Stimulated activated CD4-positive, alpha-beta T cell treated with anti-CD3 and anti-CD28 coated beads, TNF-alpha, amount 100 ng/mL, for 1 hour (primary cell): ENCODE data around the gene GALNT15.

ENCODE experiments used
- DNase-seq, 3 donors: peaks; one replicate each; pipeline ENCODE4 v3.0.0-alpha.2; 2020; ENCODE audit warnings: low read depth in 3 of 3, low spot score in 1 of 3

Gene GALNT15

DNA sequence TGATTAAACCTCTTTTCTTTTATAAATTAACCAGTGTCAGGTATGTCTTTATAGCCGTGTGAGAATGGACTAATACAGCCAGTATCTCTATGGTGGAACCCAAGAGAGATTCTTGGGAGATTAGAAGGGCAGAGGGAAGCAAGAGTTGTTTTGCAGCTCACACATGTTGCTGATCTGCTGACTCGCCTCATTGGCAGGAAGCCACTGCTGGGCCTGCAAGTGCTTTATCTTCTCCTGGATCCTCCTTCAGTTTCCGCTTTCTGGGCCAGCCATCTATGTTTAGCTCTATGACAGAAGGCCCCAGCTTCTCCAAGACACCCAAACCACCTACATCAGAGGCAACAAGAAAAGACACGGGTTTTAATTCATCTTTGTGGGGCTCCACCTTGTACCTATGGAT lies 23.4 kb upstream of the GALNT15 start:
- DNase-seq: no peak

DNA sequence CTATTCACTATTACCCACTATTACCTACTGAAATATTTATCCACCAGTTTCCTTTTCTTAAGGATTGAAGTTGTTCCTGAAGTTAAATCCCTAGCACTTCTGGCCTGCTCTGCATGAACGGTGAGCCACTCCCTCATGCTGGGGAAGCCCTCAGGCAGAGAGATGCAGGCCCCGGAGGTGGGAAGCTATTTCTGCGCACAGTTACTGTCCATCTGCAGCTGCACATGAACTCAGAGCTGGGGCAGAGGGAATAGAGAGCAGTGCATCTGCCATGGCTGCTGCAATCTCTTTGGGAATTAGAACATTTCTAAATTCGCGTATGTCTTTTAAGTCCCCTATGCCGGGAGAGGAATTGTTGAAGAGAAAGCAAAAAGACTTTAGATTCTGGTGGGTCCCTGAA lies 6.3 kb upstream of the GALNT15 start:
- DNase-seq: no peak

DNA sequence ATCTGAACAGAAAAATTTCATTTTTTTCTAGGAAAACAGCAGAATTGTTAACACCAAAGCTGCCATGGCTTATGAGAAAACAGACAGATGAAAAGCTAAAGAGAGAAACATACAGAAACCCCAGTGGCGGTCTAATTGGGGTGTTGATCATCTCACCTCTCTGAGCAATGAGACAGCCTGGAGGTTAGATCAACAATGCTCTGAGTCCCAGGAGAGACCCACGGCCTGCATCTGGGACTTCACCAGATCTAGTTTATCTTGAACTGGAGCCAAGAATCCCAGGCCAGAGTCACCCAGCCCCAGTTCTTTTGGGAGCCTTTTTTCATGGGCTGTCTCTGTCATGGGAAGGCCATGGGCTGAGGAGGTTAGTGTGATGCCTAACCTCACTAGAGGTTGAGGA lies 3.5 kb upstream of the GALNT15 start:
- DNase-seq: no peak

DNA sequence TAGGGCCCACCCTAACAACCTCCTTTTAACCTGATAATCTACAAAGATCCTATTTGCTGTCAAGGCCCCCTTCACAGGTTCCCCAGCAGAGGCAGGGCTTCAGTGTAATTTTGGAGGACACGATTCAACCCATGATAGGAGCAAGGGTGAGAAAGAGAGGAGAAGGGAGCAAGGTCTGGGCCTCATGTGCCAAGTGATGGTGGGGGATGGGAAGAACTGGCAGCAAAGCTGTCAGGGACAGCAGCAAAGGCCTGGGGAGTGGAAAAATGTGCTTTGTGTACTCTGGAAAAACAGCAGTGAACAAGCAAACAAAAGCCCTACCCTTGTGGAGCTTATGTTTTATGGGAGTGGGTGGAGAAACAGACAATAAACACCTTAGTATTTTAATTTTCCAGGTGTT lies 2.7 kb upstream of the GALNT15 start:
- no peak for DNase-seq

- no peak for DNase-seq
These were observed 1.0 kb upstream of the GALNT15 start for GRCh38 chr3:16173283-16174025.

DNA sequence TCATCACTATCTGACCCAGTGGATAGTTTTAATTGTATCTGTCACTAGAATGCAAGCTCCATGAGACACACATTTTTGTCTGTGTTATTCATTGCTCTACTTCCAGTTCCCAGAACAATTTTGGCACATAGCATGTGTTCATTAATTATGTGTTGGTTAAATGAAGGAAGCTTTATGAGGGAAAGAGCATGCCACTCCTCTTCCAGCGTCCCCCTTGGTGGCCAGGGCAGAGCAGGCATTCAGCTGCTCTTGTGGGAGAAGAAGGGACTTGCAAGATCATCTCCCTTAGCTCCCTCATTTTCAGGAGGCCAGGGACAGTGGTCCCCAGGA lies 489 bp upstream of the GALNT15 start:
- no peak for DNase-seq

DNA sequence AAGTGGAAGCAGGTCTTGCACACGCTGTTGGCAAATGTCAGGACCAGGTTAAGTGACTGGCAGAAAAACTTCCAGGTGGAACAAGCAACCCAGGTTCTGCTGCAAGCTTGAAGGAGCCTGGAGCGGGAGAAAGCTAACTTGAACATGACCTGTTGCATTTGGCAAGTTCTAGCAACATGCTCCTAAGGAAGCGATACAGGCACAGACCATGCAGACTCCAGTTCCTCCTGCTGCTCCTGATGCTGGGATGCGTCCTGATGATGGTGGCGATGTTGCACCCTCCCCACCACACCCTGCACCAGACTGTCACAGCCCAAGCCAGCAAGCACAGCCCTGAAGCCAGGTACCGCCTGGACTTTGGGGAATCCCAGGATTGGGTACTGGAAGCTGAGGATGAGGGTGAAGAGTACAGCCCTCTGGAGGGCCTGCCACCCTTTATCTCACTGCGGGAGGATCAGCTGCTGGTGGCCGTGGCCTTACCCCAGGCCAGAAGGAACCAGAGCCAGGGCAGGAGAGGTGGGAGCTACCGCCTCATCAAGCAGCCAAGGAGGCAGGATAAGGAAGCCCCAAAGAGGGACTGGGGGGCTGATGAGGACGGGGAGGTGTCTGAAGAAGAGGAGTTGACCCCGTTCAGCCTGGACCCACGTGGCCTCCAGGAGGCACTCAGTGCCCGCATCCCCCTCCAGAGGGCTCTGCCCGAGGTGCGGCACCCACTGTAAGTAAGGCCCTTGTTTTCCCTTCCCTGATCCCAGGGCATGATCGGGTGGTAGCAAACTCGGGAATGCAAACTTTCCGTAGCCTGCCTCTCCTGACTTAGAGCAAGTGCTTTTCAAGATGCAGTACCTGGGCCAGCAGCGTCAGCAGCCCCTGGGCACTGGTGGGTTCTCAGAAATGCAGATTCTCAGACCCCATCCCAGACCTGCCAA lies 759 bp downstream of the GALNT15 start:
- no peak for DNase-seq

- no peak for DNase-seq
These were observed 2.0 kb downstream of the GALNT15 start for GRCh38 chr3:16176391-16177030.

- no peak for DNase-seq
These were observed 2.9 kb downstream of the GALNT15 start for GRCh38 chr3:16177382-16177781.

DNA sequence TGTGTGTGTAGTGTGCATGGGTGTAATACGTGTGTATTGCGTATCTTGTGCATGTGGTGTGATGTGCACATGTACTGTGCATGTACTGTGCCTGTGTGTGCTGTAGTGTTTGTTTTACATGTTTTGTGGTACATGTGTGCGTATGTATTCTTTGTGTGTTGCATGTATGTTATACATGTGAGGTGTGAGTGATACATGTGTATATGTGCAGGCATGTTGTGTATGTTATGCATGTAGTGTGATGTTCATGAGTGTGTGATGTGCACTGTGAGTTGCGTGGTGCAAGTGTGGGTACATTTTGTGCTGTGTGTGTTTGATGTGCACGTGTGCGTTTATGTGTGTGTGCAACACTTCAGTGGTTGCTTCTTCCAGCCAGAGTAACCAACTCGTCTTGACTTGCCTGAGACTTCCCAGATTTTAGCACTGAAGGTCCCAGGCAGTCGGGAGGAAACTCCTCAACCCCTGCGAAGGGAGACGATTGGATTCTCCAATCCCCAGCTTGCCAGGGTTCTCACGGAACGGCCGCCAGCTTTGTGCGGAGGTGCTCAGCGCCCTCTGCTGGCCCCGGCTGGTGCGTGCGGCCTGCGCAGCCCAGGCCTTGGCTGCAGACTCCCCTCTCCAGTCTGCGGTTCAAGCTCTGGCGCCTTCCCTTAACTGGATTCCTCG lies 3.6 kb downstream of the GALNT15 start:
- DNase-seq: peak in 2 of 3 donors; percentile 5 to 58

DNA sequence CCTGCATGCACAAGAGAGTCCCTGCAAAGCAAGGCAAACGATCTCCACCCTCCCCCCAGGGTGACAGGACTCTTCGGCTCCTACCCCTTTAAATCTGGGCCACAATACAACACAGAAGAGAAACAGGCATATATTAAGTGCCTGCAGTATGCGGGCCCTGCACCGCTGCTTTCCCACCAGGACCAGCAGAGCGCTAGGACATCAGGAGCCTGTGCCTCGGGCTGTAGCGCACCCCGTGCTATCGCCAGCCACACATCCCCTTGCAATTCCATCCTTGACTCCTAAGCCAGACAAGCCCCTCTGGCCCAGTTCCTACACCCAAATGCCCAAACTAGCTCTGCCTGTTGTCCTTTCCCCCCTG lies 4.1 kb downstream of the GALNT15 start:
- no peak for DNase-seq

DNA sequence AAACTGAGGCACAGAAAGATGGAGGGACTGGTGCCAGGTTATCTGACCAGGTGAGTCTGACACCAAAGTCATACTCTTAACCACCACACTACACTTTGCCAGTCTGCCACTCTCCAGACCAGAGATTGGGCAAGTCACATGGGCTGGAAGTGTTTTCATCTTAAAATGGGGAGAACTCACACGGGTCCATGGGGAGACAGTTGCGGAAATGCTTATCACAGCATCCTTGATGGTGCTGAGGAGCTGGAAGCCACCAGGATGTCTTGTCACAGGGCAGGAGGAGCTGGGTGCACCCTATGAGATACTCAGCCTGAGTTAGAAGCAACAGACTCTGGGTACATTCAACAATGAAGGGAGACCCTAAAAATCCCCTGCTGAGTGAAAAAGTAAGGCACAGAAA lies 4.8 kb downstream of the GALNT15 start:
- DNase-seq: no peak

- no peak for DNase-seq
These were observed 5.6 kb downstream of the GALNT15 start for GRCh38 chr3:16179771-16180736.

DNA sequence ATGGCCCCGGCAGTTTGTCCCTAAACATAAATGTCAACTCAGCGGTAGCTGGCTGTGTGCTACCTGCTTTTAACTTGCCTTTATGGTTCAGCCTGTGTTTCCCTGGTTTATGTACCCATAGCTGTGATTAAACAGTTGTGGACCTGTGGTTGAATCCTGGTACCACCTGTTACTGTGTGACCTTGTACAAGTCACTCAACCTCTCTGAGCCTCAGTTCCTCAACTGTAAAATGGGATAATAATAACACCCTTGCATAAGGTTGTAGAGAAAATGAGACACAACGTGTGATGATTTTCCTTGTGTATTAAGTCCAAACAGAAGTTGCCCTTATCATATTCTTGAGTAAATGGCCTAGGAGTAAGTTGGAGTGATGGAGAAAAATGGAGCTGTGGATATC lies 6.3 kb downstream of the GALNT15 start:
- no peak for DNase-seq

- DNase-seq: no peak
These were observed 6.9 kb downstream of the GALNT15 start for GRCh38 chr3:16181361-16181760.

GRCh38 chr3:16182183-16182582 lies 7.7 kb downstream of the GALNT15 start:
- no peak for DNase-seq

- DNase-seq: no peak
These were observed 8.1 kb downstream of the GALNT15 start for GRCh38 chr3:16182612-16183011.

DNA sequence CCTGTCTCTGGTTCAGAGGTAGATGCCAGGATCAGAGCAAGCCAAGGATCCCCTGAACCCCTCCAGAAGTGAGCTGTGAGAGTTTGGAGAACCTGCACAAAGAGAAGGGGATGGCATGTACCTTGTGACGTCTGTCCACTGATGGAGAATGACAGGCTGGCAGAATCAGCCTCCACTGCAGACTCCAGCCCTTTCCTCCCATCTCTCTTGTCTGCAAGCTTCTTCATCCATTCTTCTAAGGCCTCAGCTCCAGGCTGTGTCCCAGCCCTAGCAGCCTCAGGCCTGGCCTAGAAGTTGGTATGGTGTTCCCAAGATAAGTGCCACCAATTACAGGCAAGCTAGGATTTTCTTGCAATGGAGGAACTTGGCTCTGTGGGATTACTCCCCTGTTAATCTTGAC lies 8.6 kb downstream of the GALNT15 start:
- DNase-seq: no peak

DNA sequence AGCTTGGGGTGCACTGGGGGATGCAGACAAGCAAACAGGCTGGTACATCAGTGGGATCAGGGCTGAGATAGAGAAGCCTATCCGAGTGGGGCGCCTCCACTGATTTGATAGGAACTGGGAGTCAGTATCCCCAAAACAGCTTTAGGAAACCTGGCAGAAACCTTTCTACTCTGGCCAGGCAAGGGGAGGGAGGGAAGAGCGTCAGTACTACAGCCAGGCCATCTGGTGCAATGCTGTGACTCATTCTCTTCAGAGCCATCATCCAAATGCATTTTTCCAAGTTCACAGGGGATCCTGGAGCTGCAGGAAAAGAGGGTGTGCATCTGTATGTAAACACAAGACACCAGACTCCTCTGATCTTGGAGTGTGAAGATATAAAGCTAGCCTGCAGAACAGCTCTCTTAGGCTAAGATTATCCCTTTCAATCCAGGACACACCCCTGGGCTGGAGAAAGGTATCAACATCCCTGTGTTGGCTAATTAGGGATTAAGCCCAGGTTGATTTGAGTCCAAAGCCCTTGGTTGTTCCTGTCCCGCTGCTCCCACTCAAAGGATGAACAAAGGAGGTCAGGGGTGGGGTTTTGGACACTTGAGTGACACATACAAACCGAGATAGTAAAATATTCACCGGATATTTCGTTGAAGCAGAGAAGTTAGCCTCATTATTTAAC lies 9.3 kb downstream of the GALNT15 start:
- DNase-seq: no peak

DNA sequence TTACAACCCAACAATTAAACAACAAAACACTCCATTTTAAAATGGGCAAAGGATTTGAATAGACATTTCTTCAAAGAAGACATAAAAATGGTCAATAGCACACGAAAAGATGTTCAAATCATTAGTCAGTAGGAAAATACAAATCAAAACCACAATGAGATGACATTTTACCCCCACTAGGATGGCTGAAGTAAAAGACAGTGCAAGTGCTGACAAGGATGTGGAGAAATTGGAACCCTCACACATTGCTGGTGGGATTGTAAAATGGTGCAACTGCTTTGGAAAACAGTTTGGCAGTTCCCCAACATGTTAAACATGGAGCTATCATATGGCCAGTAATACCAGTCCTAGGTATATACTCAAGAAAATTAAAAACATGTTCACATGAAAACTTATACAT lies 11.6 kb downstream of the GALNT15 start:
- no peak for DNase-seq
